HepG2 (cell line): ENCODE results near the gene GSG1. TPM values are rescaled to one million over a fixed set of nuclear protein-coding genes. Genes with fewer than 3 reads are reported as not detected.

Experiments used
- CHD2 ChIP-seq: IDR thresholded peaks from 2 replicates; pipeline ENCODE4 v1.6.1; 2011; ENCODE audit warnings: low read depth, low read length, improper control_type of control experiment
- CREM ChIP-seq, 2 experiments: sonication (generic) in 1 of 2; formaldehyde crosslinking in 1 of 2; IDR thresholded peaks; 2 replicates each; pipeline versions ENCODE4 v1.4.0 to v1.6.1; 2016 to 2020; ENCODE audit warnings: antibody characterized with exemption in 1 of 2, mild to moderate bottlenecking in 1 of 2, missing genetic modification reagents in 1 of 2
- FOXA3 ChIP-seq: IDR thresholded peaks from 2 replicates; pipeline ENCODE4 v1.6.1; 2016; ENCODE audit warnings: missing genetic modification reagents, missing compliant biosample characterization
- NFE2 ChIP-seq: sonication (generic); formaldehyde crosslinking; IDR thresholded peaks from 2 replicates; pipeline ENCODE4 v1.4.0; 2020; ENCODE audit warnings: missing genetic modification reagents
- RFX5 ChIP-seq: IDR thresholded peaks from 2 replicates; pipeline ENCODE4 v1.6.1; 2011; ENCODE audit warnings: low read depth, low read length, improper control_type of control experiment
- SKIL ChIP-seq: sonication (generic); formaldehyde crosslinking; IDR thresholded peaks from 2 replicates; pipeline ENCODE4 v1.8.0; 2022; ENCODE audit warnings: missing genetic modification reagents, mild to moderate bottlenecking, moderate library complexity, borderline replicate concordance
- TEAD2 ChIP-seq: sonication (generic); formaldehyde crosslinking; IDR thresholded peaks from 2 replicates; pipeline ENCODE4 v1.9.0; 2021; ENCODE audit warnings: missing genetic modification reagents
- ZNF17 ChIP-seq: sonication (generic); formaldehyde crosslinking; IDR thresholded peaks from 2 replicates; pipeline ENCODE4 v1.5.0; 2020; ENCODE audit warnings: mild to moderate bottlenecking, missing genetic modification reagents
- ZNF282 ChIP-seq: fragments of 450-650 bp; IDR thresholded peaks from 2 replicates; pipeline ENCODE4 v1.6.1; 2018; ENCODE audit not compliant: partially characterized antibody
- ZNF33B ChIP-seq: sonication (generic); formaldehyde crosslinking; IDR thresholded peaks from 2 replicates; pipeline ENCODE4 v1.5.1; 2020; ENCODE audit warnings: mild to moderate bottlenecking, missing genetic modification reagents
- polyA plus RNA-seq, 8 experiments: library from polyadenylated mRNA; depleted of rRNA in 3 of 8; stranded (reverse) in 7 of 8; unstranded in 1 of 8; fragments of >200 nt; fragmentation: Illumina TruSeq in 4 of 8; extraction: Trizol in 4 of 8; gene quantifications; 2 replicates each; pipeline versions ENCODE4 v1.2.1 to v1.2.3, GENCODE V29; 2011 to 2016; ENCODE audit warnings: low read depth in 4 of 8, missing spikeins in 1 of 8, mixed read lengths in 1 of 8; ENCODE audit not compliant: insufficient read depth in 1 of 8
- total RNA-seq, 5 experiments: library from RNA; depleted of rRNA; stranded (reverse); fragments of >200 nt; fragmentation: Illumina TruSeq; extraction: Trizol; gene quantifications; 2 replicates each; pipeline ENCODE4 v1.2.3, GENCODE V29; 2016; ENCODE audit warnings: low read depth in 1 of 5
- TF ChIP-seq, protein P1 (sequence below), 2 experiments: fragments of 450-650 bp in 1 of 2; sonication (generic) in 1 of 2; formaldehyde crosslinking in 1 of 2; IDR thresholded peaks; 2 replicates each; pipeline versions ENCODE4 v1.6.1 to v1.8.0; 2016 to 2022; ENCODE audit warnings: antibody characterized with exemption in 1 of 2, mild to moderate bottlenecking in 1 of 2, missing genetic modification reagents in 1 of 2
- TF ChIP-seq, protein P2 (sequence below): sonication (generic); formaldehyde crosslinking; IDR thresholded peaks from 2 replicates; pipeline ENCODE4 v1.4.0; 2020; ENCODE audit warnings: missing genetic modification reagents, borderline replicate concordance

GSG1 gene
- total and polyA plus RNA-seq, 2 of the 13 experiments (the other 11 are each of a cell fraction or from before 2014, with no cell fraction given), result not detected

- TF ChIP-seq ZNF17 (CRISPR knock-in tag), result no peak
- TF ChIP-seq NFE2, result no peak
- TF ChIP-seq TEAD2 (CRISPR knock-in tag), result no peak
- TF ChIP-seq FOXA3 (CRISPR knock-in tag), result no peak
- TF ChIP-seq, protein P1, sequence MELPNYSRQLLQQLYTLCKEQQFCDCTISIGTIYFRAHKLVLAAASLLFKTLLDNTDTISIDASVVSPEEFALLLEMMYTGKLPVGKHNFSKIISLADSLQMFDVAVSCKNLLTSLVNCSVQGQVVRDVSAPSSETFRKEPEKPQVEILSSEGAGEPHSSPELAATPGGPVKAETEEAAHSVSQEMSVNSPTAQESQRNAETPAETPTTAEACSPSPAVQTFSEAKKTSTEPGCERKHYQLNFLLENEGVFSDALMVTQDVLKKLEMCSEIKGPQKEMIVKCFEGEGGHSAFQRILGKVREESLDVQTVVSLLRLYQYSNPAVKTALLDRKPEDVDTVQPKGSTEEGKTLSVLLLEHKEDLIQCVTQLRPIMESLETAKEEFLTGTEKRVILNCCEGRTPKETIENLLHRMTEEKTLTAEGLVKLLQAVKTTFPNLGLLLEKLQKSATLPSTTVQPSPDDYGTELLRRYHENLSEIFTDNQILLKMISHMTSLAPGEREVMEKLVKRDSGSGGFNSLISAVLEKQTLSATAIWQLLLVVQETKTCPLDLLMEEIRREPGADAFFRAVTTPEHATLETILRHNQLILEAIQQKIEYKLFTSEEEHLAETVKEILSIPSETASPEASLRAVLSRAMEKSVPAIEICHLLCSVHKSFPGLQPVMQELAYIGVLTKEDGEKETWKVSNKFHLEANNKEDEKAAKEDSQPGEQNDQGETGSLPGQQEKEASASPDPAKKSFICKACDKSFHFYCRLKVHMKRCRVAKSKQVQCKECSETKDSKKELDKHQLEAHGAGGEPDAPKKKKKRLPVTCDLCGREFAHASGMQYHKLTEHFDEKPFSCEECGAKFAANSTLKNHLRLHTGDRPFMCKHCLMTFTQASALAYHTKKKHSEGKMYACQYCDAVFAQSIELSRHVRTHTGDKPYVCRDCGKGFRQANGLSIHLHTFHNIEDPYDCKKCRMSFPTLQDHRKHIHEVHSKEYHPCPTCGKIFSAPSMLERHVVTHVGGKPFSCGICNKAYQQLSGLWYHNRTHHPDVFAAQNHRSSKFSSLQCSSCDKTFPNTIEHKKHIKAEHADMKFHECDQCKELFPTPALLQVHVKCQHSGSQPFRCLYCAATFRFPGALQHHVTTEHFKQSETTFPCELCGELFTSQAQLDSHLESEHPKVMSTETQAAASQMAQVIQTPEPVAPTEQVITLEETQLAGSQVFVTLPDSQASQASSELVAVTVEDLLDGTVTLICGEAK (IDR thresholded peaks at IDR 0.05), result no peak
- TF ChIP-seq, protein P1 (CRISPR knock-in tag; IDR thresholded peaks at IDR 0.05), result no peak
- TF ChIP-seq, protein P2, sequence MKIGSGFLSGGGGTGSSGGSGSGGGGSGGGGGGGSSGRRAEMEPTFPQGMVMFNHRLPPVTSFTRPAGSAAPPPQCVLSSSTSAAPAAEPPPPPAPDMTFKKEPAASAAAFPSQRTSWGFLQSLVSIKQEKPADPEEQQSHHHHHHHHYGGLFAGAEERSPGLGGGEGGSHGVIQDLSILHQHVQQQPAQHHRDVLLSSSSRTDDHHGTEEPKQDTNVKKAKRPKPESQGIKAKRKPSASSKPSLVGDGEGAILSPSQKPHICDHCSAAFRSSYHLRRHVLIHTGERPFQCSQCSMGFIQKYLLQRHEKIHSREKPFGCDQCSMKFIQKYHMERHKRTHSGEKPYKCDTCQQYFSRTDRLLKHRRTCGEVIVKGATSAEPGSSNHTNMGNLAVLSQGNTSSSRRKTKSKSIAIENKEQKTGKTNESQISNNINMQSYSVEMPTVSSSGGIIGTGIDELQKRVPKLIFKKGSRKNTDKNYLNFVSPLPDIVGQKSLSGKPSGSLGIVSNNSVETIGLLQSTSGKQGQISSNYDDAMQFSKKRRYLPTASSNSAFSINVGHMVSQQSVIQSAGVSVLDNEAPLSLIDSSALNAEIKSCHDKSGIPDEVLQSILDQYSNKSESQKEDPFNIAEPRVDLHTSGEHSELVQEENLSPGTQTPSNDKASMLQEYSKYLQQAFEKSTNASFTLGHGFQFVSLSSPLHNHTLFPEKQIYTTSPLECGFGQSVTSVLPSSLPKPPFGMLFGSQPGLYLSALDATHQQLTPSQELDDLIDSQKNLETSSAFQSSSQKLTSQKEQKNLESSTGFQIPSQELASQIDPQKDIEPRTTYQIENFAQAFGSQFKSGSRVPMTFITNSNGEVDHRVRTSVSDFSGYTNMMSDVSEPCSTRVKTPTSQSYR (CRISPR knock-in tag), result no peak
- no peak for TF ChIP-seq ZNF33B (CRISPR knock-in tag)
- peak; percentile 44; the same call in 1 of the 2 replicates for TF ChIP-seq SKIL
- TF ChIP-seq CHD2, result no peak
- no peak for TF ChIP-seq CREM (IDR thresholded peaks at IDR 0.05)
- TF ChIP-seq CREM (CRISPR knock-in tag; IDR thresholded peaks at IDR 0.05), result no peak
- TF ChIP-seq ZNF282, result no peak
- no peak for TF ChIP-seq RFX5
These were observed 59.2 kb downstream of the GSG1 start, which contains the start of gene FAM234B (continued) for GRCh38 chr12:13044002-13044905.
